Measurements from ENCODE around the gene PDE1C.

- no peak for TF ChIP-seq CTBP1 (IDR thresholded peaks at IDR 0.05; ENCODE audit: borderline replicate concordance)
- TF ChIP-seq FOXA1 (IDR thresholded peaks at IDR 0.05): no peak
- no peak for TF ChIP-seq FOXK2 (IDR thresholded peaks at IDR 0.05)
- no peak for TF ChIP-seq SP1 (IDR thresholded peaks at IDR 0.05)
- TF ChIP-seq ZNF384 (IDR thresholded peaks at IDR 0.05): no peak
- TF ChIP-seq HDGF (IDR thresholded peaks at IDR 0.05; ENCODE audit: borderline replicate concordance): no peak
- TF ChIP-seq LEF1 (IDR thresholded peaks at IDR 0.05; ENCODE audit: borderline replicate concordance): no peak
- TF ChIP-seq BHLHE40 (IDR thresholded peaks at IDR 0.05; ENCODE audit: borderline replicate concordance): no peak
- TF ChIP-seq ARNT (IDR thresholded peaks at IDR 0.05): no peak
Observed at GRCh38 chr7:31979690-31980330, 90.4 kb downstream of the PDE1C start.
